GM18505 (cell line): ENCODE data around the gene UBE4A.
A peak's percentile ranks its signal among the peaks of the same experiment; 100 is the strongest.

Experiments
- ATAC-seq: cut with Tn5 transposase; IDR thresholded peaks from one replicate; pipeline ENCODE4 v1.9.1; 2021; ENCODE audit not compliant: unreplicated experiment
- POLR2A ChIP-seq: IDR thresholded peaks from 4 replicates; pipeline ENCODE4 v1.6.1; 2011; ENCODE audit warnings: borderline replicate concordance; ENCODE audit not compliant: insufficient read depth, insufficient read length; ENCODE audit errors: extremely low read depth

Gene UBE4A

GRCh38 chr11:118441770-118442275, 82.4 kb downstream of the UBE4A start:
- no peak for ATAC-seq
- TF ChIP-seq POLR2A: no peak

GRCh38 chr11:118442301-118442700, 82.9 kb downstream of the UBE4A start:
- ATAC-seq: no peak

GRCh38 chr11:118442908-118443589, 83.6 kb downstream of the UBE4A start:
- no peak for ATAC-seq
- TF ChIP-seq POLR2A: no peak

More at GRCh38 chr11:118442301-118442700, 82.9 kb downstream of the UBE4A start:
- no peak for TF ChIP-seq POLR2A

GRCh38 chr11:118443590-118444218, 84.3 kb downstream of the UBE4A start:
- ATAC-seq: no peak
- TF ChIP-seq POLR2A: no peak

- no peak for ATAC-seq
- no peak for TF ChIP-seq POLR2A
Observed at GRCh38 chr11:118447423-118447822, 88.0 kb downstream of the UBE4A start.

GRCh38 chr11:118448294-118448693, 88.9 kb downstream of the UBE4A start:
- ATAC-seq: peak; percentile 69
- no peak for TF ChIP-seq POLR2A
